ENCODE data around the gene LRRTM1. TPM values are rescaled to one million over a fixed set of nuclear protein-coding genes. Genes with fewer than 3 reads are reported as not detected.

LRRTM1 gene
- polyA plus RNA-seq, 1 of the 3 experiments (the other 2 are of a cell fraction): 1.6 TPM

DNA sequence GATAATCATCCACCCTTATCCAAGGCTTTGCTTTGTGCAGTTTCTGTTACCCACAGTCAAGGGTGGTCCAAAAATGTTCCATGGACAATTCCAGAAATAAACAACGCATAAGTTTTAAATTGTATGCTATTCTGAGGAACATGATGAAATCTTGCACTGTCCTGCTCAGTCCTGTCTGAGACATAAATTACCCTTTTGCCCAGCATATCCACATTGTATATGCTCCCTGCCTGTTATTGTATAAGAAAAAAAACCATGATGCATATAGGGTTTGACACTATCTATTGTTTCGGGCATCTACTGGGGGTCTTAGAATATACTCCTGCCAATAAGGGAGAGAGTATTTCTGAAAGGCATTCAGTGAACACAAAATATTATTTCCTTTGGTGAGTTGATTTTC lies 24.0 kb downstream of the LRRTM1 start:
- Histone ChIP-seq H3K79me2 (ENCODE audit: insufficient read depth) (no peaks in the 10 kb centered on the region), H3K27ac (ENCODE audit: low read depth in 2 of 2, low read length in 1 of 2) (no peak overlapping the region), H3K4me3 (ENCODE audit: low read depth in 2 of 2, low read length in 1 of 2) (no peak overlapping the region), H2AFZ (ENCODE audit: low read depth) (no peak overlapping the region), H3K4me1 (ENCODE audit: control insufficient read depth in 1 of 2, insufficient read depth in 2 of 2, low read depth in 1 of 2, low read length in 1 of 2) (no peaks in the 10 kb centered on the region), H4K20me1 (ENCODE audit: insufficient read depth) (no peaks in the 10 kb centered on the region), H3K36me3 (replicated peaks in 1 of 2; ENCODE audit: control insufficient read depth in 1 of 2, insufficient read depth in 2 of 2, low read length in 1 of 2) (no peaks in the 10 kb centered on the region), H3K4me2 (no peak overlapping the region), H3K9me3 (no peaks in the 10 kb centered on the region), H3K27me3 (ENCODE audit: insufficient read depth) (no peaks in the 10 kb centered on the region), H3K9ac (no peak overlapping the region), H3F3A (replicated peaks; ENCODE audit: insufficient read depth) (no peaks in the 10 kb centered on the region), H3K9me2 (no peaks in the 10 kb centered on the region)
- DNase-seq: no peak
- CTCF ChIA-PET: interaction anchor here (1.0 to 1.6 kb wide), 3 partner anchors 24 to 45 kb away, joined by 3 to 4 read pairs (median 3); no protein-coding TSS in a partner anchor
- WGBS (ENCODE audit: low lambda C conversion rate): 51% methylated on average over 2 of the region's 2 CpGs
- POLR2A ChIA-PET: no interaction called here
- TF ChIP-seq IRF3 (IDR thresholded peaks at IDR 0.05; ENCODE audit: low read depth, low read length) (no peak), RCOR1 (IDR thresholded peaks at IDR 0.05; ENCODE audit: low read length) (no peak), FOXM1 (IDR thresholded peaks at IDR 0.05; ENCODE audit: low read depth) (no peak), TEAD4 (IDR thresholded peaks at IDR 0.05; ENCODE audit: borderline replicate concordance, insufficient read depth) (no peak), RXRA (IDR thresholded peaks at IDR 0.05; ENCODE audit: borderline replicate concordance, low read depth) (no peak), PBX3 (IDR thresholded peaks at IDR 0.05) (no peak), EP300 (IDR thresholded peaks at IDR 0.05; ENCODE audit: borderline replicate concordance in 1 of 2, low read depth in 1 of 2, low read length in 1 of 2) (no peak), ZBTB33 (IDR thresholded peaks at IDR 0.05; ENCODE audit: borderline replicate concordance, low read depth) (no peak), USF2 (IDR thresholded peaks at IDR 0.05; ENCODE audit: borderline replicate concordance, low read depth, low read length) (no peak)
- TF ChIP-seq, protein P1, sequence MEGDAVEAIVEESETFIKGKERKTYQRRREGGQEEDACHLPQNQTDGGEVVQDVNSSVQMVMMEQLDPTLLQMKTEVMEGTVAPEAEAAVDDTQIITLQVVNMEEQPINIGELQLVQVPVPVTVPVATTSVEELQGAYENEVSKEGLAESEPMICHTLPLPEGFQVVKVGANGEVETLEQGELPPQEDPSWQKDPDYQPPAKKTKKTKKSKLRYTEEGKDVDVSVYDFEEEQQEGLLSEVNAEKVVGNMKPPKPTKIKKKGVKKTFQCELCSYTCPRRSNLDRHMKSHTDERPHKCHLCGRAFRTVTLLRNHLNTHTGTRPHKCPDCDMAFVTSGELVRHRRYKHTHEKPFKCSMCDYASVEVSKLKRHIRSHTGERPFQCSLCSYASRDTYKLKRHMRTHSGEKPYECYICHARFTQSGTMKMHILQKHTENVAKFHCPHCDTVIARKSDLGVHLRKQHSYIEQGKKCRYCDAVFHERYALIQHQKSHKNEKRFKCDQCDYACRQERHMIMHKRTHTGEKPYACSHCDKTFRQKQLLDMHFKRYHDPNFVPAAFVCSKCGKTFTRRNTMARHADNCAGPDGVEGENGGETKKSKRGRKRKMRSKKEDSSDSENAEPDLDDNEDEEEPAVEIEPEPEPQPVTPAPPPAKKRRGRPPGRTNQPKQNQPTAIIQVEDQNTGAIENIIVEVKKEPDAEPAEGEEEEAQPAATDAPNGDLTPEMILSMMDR (IDR thresholded peaks at IDR 0.05): no peak
- TF ChIP-seq, protein P2, sequence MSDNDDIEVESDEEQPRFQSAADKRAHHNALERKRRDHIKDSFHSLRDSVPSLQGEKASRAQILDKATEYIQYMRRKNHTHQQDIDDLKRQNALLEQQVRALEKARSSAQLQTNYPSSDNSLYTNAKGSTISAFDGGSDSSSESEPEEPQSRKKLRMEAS (IDR thresholded peaks at IDR 0.05; ENCODE audit: low read depth): no peak

Data from SK-N-SH (cell line).